Thyroid gland (tissue), 4 donors: ENCODE data around the gene COL6A2. TPM values are rescaled to one million over a fixed set of nuclear protein-coding genes. Genes with fewer than 3 reads are reported as not detected.

Experiments
- DNase-seq, 2 donors: peaks; one replicate each; pipeline ENCODE4 v3.0.0-alpha.2; 2019
- H3K27ac ChIP-seq, 3 donors: fragments of 200-600 bp; sonication (generic); 1 replicate in 2 of 3; 2 replicates in 1 of 3; pipeline ENCODE4 v1.5.1; 2016 to 2019; ENCODE audit warnings: mild to moderate bottlenecking in 1 of 3, moderate library complexity in 1 of 3
- H3K27me3 ChIP-seq: fragments of 200-600 bp; sonication (generic); one replicate; pipeline ENCODE4 v1.5.1; 2019
- H3K36me3 ChIP-seq, 2 donors: fragments of 200-600 bp; sonication (generic); one replicate each; pipeline ENCODE4 v1.5.1; 2016 to 2019
- H3K4me1 ChIP-seq, 2 donors: fragments of 200-600 bp; sonication (generic); one replicate each; pipeline ENCODE4 v1.5.1; 2017 to 2019
- H3K4me3 ChIP-seq, 3 donors: fragments of 200-600 bp; sonication (generic); replicated peaks in 1 of 3; 1 replicate in 2 of 3; 2 replicates in 1 of 3; pipeline ENCODE4 v1.5.1; 2016; ENCODE audit warnings: mild to moderate bottlenecking in 1 of 3
- H3K9me3 ChIP-seq: fragments of 200-600 bp; sonication (generic); one replicate; pipeline ENCODE4 v1.5.1; 2017
- POLR2A ChIP-seq, 2 donors: fragments of 450-650 bp; IDR thresholded peaks; one replicate each; pipeline ENCODE4 v1.6.1; 2017; ENCODE audit warnings: antibody characterized with exemption in 2 of 2, mild to moderate bottlenecking in 2 of 2, moderate library complexity in 1 of 2
- WGBS, 2 donors: methylation state at CpG; one replicate each; pipeline ENCODE4 v1.1.5; 2017; 5-methylcytosine and 5-hydroxymethylcytosine counted together
- intact Hi-C: fragments of 100-400 bp; cut with DNase I; formaldehyde crosslinking; loops from one replicate; pipeline ENCODE4 v1.15.1; 2023
- total RNA-seq, 4 donors: library from RNA; depleted of rRNA; stranded (reverse); fragments of >200 nt; gene quantifications; one replicate each; pipeline ENCODE4 v1.2.3, GENCODE V29; 2016
- TF ChIP-seq, protein P1 (sequence below), 6 experiments: fragments of 200-600 bp in 3 of 6; fragments of 450-650 bp in 3 of 6; sonication (generic) in 3 of 6; IDR thresholded peaks; one replicate each; pipeline ENCODE4 v1.5.1; 2016 to 2019; ENCODE audit warnings: antibody characterized with exemption in 6 of 6, mild to moderate bottlenecking in 2 of 6, inconsistent platforms in 1 of 6, moderate library complexity in 1 of 6

Gene COL6A2
- total RNA-seq, 4 donors from 2014 or later: 79.4 to 191 (median 172) TPM

DNA sequence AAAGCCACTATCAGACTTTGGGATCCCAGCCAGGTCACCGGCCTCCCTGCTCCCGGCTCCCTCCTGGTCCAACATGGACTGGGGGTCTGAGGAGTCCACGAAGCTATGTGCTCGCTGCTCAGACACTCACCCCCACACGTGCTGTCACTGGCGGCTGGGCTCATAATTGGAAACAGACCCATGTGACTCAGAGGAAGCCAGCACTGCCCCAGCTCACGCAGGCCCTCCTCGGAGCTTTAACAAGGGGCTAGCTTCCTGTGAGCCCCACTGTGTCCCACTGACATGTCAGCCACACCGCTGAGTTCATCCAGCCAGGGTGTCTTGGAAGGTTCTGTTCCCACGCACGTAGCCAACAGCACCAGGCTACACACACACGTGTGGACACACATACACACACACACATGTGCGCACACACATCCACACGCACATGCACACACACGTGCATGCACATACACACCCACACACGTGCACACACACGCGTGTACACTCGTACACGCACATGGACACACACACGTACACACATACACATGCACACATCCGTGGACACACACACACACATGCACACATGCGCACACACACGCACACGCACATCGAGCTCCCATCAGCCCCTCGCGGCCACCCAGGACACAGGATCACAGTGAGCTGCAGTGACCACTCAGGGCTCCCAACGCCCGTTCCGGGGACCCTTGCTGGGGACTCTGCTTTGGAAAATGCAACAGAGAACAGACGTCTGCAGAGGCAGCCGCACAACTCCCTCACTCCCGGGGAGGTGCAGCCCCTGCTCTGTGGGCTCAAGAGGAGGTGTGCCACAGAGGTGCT lies 18.4 kb upstream of the COL6A2 start:
- 79 to 85% methylated on average over 31 to 34 of the region's 34 CpGs for WGBS, 2 donors
- no peak overlapping the region for H3K27ac ChIP-seq
- intact Hi-C loops: no loop called here
- no peaks in the 10 kb centered on the region for H3K27me3 ChIP-seq
- H3K4me3 ChIP-seq: no peak overlapping the region
- TF ChIP-seq, protein P1, sequence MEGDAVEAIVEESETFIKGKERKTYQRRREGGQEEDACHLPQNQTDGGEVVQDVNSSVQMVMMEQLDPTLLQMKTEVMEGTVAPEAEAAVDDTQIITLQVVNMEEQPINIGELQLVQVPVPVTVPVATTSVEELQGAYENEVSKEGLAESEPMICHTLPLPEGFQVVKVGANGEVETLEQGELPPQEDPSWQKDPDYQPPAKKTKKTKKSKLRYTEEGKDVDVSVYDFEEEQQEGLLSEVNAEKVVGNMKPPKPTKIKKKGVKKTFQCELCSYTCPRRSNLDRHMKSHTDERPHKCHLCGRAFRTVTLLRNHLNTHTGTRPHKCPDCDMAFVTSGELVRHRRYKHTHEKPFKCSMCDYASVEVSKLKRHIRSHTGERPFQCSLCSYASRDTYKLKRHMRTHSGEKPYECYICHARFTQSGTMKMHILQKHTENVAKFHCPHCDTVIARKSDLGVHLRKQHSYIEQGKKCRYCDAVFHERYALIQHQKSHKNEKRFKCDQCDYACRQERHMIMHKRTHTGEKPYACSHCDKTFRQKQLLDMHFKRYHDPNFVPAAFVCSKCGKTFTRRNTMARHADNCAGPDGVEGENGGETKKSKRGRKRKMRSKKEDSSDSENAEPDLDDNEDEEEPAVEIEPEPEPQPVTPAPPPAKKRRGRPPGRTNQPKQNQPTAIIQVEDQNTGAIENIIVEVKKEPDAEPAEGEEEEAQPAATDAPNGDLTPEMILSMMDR (IDR thresholded peaks at IDR 0.05): no peak
- no peak for TF ChIP-seq POLR2A (IDR thresholded peaks at IDR 0.05)
- peaks cover 0 to 9% of the 10 kb centered on the region in 2 donors for H3K4me1 ChIP-seq
- DNase-seq: no peak
- no peaks in the 10 kb centered on the region for H3K36me3 ChIP-seq
- H3K9me3 ChIP-seq: no peaks in the 10 kb centered on the region

DNA sequence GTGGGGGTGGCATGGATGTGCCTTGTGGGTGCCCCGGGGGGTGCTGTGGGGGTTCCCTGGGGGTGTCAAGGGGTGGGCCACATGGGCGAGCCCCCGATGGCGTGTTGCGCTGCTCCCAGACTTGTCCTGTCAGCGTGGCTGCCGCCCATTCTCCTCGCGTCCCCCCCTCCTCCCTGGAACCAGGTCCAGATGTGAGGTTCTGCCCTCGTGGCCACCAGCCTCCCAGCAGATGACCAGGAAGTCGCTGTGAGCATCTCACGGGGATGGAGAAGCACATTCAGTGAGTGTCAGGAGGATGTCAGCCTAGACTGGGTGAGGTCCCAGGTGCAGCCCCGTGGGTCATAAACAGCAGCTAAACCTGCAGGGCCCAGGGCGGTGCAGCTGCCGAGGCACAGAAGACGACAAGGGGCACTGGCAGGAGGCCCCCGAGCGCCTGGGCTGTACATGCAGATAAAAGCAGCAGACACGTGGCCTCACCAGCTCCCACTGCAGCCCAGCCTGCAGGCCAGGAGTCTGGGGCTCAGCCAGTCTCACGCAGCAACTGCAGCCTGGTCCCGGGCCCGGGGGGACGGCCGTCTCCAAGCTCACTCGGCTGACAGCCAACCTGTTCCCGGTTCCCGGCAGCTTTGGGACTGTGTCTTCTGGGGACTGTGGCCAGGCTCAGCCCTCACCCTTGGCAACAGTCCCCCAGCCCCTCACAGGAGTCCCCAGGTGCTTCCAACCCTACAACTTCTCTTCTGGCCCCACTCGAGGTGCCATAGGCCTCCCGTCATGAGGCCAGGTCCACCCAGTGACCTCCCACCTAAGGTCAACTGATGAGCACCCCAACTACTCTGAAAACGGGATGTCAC lies 17.5 kb upstream of the COL6A2 start:
- DNase-seq: no peak
- H3K27ac ChIP-seq: no peak overlapping the region
- no peaks in the 10 kb centered on the region for H3K27me3 ChIP-seq
- 69 to 79% methylated on average over 15 to 25 of the region's 30 CpGs for WGBS, 2 donors
- no peak overlapping the region for H3K4me3 ChIP-seq
- TF ChIP-seq, protein P1 (IDR thresholded peaks at IDR 0.05): no peak
- TF ChIP-seq POLR2A (IDR thresholded peaks at IDR 0.05): no peak
- H3K4me1 ChIP-seq: peaks cover 0 to 9% of the 10 kb centered on the region in 2 donors
- H3K9me3 ChIP-seq: no peaks in the 10 kb centered on the region
- no peaks in the 10 kb centered on the region for H3K36me3 ChIP-seq
- intact Hi-C loops: no loop called here

DNA sequence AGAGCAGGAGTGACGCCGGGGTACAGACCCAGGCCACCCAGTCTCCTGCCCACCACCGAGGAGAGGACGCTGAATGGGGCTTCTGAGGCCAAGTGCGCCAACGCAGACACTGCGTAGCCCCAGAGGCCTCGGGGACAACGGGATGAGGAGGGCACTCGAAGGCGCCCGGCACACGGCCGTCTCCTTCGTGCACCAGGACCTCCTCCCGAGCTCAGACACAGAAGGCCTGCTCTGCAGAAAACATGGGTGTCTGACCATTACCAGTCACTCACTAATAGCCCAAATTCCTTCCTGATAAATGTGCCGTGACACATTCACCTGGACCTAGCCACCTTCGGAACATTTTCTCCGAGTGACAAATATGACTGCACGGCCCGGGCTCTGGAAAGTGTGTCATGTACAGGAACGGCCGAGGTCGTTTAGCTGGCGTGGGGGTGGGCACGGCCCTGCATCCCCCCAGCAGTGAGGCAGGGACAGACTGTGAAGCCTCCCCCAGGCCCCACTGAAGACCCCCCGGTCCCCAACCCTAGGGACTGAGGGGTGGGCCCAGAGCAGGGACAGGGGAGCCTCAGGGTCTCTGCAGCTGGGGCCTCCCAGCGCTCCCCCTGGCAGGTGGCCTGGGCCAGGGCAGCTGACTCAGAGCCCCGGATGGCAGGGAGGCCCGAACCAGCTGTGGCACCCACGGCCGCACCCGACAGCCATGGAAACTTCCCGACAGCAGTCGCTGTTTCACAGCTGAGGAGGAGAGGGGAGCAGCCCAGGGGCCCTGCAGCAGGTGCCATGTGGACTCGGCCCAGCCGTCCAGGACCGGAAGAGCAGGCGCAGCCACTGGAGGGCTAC lies 16.7 kb upstream of the COL6A2 start:
- Histone ChIP-seq H3K9me3 (no peaks in the 10 kb centered on the region), H3K4me1 (peaks cover 0 to 9% of the 10 kb centered on the region in 2 donors), H3K36me3 (no peaks in the 10 kb centered on the region), H3K27ac (no peak overlapping the region), H3K4me3 (no peak overlapping the region), H3K27me3 (no peaks in the 10 kb centered on the region)
- TF ChIP-seq, protein P1 (IDR thresholded peaks at IDR 0.05): no peak
- TF ChIP-seq POLR2A (IDR thresholded peaks at IDR 0.05): no peak
- intact Hi-C loops: no loop called here
- 82 to 88% methylated on average over 19 to 26 of the region's 39 CpGs for WGBS, 2 donors
- no peak for DNase-seq

DNA sequence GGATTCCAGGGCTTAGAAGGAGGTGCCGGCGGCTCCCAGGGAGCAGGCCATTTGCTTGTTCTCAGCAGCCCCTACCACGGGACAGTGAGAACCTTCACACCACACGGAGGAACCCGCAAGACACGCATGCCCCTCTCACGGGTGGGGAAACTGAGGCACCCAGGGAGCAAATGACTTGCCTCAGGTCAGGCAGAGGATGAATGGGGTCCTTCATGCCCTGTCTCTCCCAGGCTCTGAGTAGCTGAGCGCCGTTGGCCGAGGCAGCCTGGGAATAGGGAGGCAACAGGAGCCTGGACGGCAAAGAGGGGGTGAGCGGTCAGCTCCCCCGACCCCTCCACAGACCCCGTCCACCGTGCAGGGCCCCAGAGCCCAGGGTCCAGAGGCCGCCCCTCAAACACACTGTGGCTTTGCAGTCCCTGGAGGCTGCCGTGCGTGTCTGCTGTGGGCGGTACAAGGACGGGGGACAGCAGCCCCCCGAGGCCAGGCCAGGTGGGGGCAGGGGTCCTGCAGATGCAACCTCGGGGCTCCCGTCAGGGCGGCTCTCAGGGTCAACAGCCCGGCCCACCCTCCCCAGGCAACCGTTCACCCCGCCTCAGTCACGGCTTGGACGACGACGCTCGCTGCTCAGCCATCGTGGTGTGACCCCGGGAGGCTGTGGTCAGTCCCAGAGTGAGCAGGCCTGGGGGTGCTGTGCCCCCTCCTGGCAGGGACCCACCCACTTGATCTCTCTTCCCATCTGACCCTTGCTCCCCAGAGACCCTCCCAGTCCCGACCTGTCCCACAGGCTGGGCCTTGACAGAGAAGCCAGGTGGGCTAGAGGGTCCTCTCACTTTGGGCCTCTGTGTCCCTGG lies 15.8 kb upstream of the COL6A2 start:
- Histone ChIP-seq H3K4me1 (peaks cover 0 to 9% of the 10 kb centered on the region in 2 donors), H3K36me3 (no peaks in the 10 kb centered on the region), H3K27ac (no peak overlapping the region), H3K27me3 (no peaks in the 10 kb centered on the region), H3K4me3 (no peak overlapping the region), H3K9me3 (no peaks in the 10 kb centered on the region)
- 82 to 89% methylated on average over 19 to 22 of the region's 35 CpGs for WGBS, 2 donors
- DNase-seq: no peak
- TF ChIP-seq POLR2A (IDR thresholded peaks at IDR 0.05): no peak
- TF ChIP-seq, protein P1 (IDR thresholded peaks at IDR 0.05): no peak
- intact Hi-C loops: no loop called here
